Measurements from ENCODE around the gene LSM2.

LSM2 gene

DNA sequence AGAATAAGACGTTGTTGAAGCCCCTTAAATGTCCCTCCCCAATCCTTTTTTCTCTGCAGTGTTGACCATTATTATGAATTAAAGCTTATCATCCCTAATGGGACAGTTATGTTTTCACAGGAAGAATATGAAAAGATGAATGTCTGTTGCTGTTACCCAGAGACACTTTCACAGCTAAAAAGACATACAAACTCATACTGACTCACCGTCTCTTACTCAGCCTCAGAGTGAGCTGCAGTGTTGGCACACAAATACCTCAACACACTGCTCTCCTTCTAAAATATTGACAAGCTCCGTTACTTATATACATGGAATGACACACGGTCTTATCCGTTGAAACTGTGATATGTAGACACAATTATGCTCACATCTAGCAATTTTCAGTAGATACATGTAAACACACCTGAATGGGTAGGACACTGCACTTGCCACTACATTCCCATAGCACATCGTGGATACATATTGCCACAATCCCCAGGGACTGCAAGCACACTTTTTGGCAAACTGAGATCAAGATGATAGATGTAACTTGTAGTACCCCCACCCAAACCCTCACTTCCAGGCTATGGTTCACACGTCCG lies 53.9 kb downstream of the LSM2 start:
- Histone ChIP-seq H3K27me3 (ENCODE audit: insufficient read depth, low read depth, severe bottlenecking) (no peaks in the 10 kb centered on the region), H3K36me3 (no peaks in the 10 kb centered on the region), H3K9me3 (ENCODE audit: severe bottlenecking) (no peaks in the 10 kb centered on the region), H3K4me3 (ENCODE audit: low read depth, low read length) (no peak overlapping the region), H3K27ac (no peak overlapping the region)
- no peak for DNase-seq
- TF ChIP-seq, protein P1, sequence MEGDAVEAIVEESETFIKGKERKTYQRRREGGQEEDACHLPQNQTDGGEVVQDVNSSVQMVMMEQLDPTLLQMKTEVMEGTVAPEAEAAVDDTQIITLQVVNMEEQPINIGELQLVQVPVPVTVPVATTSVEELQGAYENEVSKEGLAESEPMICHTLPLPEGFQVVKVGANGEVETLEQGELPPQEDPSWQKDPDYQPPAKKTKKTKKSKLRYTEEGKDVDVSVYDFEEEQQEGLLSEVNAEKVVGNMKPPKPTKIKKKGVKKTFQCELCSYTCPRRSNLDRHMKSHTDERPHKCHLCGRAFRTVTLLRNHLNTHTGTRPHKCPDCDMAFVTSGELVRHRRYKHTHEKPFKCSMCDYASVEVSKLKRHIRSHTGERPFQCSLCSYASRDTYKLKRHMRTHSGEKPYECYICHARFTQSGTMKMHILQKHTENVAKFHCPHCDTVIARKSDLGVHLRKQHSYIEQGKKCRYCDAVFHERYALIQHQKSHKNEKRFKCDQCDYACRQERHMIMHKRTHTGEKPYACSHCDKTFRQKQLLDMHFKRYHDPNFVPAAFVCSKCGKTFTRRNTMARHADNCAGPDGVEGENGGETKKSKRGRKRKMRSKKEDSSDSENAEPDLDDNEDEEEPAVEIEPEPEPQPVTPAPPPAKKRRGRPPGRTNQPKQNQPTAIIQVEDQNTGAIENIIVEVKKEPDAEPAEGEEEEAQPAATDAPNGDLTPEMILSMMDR (IDR thresholded peaks at IDR 0.05; ENCODE audit: low read depth, low read length), result no peak

DNA sequence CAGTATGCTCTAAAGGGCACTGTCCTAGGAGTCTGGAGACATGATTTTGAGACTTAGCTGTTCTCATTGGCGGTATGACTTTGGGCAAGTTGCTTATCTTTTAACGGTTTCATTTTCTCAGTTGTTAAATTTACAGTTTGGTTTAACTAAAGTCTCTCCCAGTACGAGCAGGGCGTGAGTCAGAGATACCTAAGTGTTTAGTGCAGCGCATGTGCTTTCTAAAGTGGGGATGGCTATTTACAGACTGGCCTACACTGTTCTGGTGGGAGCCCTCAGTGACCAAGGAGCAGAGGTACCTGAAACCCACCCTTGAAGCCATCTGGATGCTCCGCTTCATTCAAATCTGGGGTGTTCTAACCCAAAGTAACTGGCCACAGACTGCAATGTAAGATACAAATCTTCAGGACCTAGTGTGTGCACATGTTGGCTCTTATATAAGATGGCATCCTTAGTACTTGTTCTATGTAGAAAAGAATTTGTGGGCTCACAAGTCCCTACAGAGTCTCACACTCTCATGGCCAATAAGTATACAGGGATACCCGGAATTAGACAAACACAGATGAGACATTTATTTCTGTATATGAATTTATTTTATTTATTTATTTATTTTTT lies 56.2 kb downstream of the LSM2 start:
- H3K27ac ChIP-seq, result no peak overlapping the region
- TF ChIP-seq, protein P1 (IDR thresholded peaks at IDR 0.05; ENCODE audit: low read depth, low read length), result no peak
- no peaks in the 10 kb centered on the region for H3K27me3 ChIP-seq (ENCODE audit: insufficient read depth, low read depth, severe bottlenecking)
- no peaks in the 10 kb centered on the region for H3K36me3 ChIP-seq
- no peak for DNase-seq
- no peak overlapping the region for H3K4me3 ChIP-seq (ENCODE audit: low read depth, low read length)
- no peaks in the 10 kb centered on the region for H3K9me3 ChIP-seq (ENCODE audit: severe bottlenecking)

DNA sequence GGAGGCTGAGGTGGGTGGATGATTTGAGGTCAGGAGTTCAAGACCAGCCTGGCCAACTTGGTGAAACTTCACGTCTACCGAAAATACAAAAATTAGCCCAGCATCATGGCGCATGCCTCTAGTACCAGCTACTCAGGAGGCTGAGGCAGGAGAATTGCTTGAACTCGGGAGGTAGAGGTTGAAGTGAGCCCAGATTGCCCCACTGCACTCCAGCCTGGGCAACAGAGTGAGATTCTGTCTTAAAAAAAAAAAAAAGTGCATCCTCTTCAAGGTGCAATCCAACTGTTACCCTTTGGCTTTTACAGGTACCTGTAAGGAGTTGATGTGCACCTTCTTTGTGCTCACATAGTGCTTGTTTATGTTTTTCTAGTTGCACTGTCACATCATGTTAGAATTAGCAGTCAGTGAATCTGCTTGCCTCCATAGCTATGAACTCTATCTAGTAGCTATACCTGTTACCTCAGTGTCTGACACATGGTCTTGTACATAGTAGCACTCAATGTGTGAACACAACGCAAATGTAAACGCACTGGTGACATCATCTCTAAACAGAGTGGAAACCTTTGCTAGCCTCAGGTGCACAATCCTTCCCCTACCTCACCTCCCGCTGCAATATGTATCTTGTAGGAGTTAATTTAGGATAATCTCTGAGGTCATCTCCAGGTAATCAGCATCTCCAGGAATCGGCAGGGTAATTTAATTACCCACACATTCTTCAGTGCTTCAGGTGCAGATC lies 57.3 kb downstream of the LSM2 start:
- no peaks in the 10 kb centered on the region for H3K36me3 ChIP-seq
- H3K4me3 ChIP-seq (ENCODE audit: low read depth, low read length), result no peak overlapping the region
- TF ChIP-seq, protein P1 (IDR thresholded peaks at IDR 0.05; ENCODE audit: low read depth, low read length), result no peak
- H3K27ac ChIP-seq, result no peak overlapping the region
- H3K27me3 ChIP-seq (ENCODE audit: insufficient read depth, low read depth, severe bottlenecking), result no peaks in the 10 kb centered on the region
- H3K9me3 ChIP-seq (ENCODE audit: severe bottlenecking), result no peaks in the 10 kb centered on the region
- DNase-seq, result no peak

Data from WERI-Rb-1 (cell line).